Measurements from ENCODE around the gene LAMA2.

- no peak for TF ChIP-seq TCF12 (IDR thresholded peaks at IDR 0.05)
- TF ChIP-seq EZH2phosphoT487 (IDR thresholded peaks at IDR 0.05; ENCODE audit: borderline replicate concordance, low read depth): no peak
- no peak for TF ChIP-seq JUND (IDR thresholded peaks at IDR 0.05)
- no peak for TF ChIP-seq GABPA (IDR thresholded peaks at IDR 0.05; ENCODE audit: low read depth)
- no peak for TF ChIP-seq EP300 (IDR thresholded peaks at IDR 0.05; ENCODE audit: borderline replicate concordance in 1 of 2, low read depth in 1 of 2, low read length in 1 of 2)
- no peak for TF ChIP-seq MAX (IDR thresholded peaks at IDR 0.05; ENCODE audit: low read depth)
- TF ChIP-seq CTCF (IDR thresholded peaks at IDR 0.05): no peak
- TF ChIP-seq ZBTB33 (IDR thresholded peaks at IDR 0.05; ENCODE audit: borderline replicate concordance, low read depth): no peak
- TF ChIP-seq RCOR1 (IDR thresholded peaks at IDR 0.05; ENCODE audit: low read length): no peak
- no peak for TF ChIP-seq CHD2 (IDR thresholded peaks at IDR 0.05; ENCODE audit: low read length, partially characterized antibody)
- TF ChIP-seq USF2 (IDR thresholded peaks at IDR 0.05; ENCODE audit: borderline replicate concordance, low read depth, low read length): no peak
- TF ChIP-seq GATA2 (CRISPR knock-in tag; IDR thresholded peaks at IDR 0.05): no peak
These were observed 621.5 kb downstream of the LAMA2 start for GRCh38 chr6:129504456-129504855.

Data from SK-N-SH (cell line).